ENCODE data around the gene TTC4. TPM values are rescaled to one million over a fixed set of nuclear protein-coding genes. Genes with fewer than 3 reads are reported as not detected.

TTC4 gene
- total RNA-seq, 2 donors from 2014 or later, result 23.1 to 28.3 TPM

DNA sequence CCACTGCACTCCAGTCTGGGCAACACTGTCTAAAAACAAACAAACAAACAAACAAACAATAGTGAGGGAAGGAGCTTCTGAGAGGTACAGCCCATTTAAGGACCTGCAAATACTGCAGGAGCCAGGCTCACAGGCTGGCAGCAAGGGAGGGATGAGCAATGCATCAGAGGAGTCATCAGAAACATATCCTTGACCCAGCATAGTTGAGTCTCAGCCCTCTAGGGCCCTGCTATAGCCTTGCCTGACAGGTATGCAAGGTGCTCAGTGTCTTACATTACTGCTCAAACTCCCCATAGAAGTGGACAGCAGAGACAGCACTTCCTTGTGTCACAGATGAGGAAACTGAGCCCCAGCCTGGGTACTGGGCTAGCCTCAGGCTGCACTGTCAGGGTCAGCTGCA is 7.3 kb upstream of the TTC4 start:
- no peak overlapping the region for H3K27ac ChIP-seq (ENCODE audit: low read depth, low read length)
- peaks cover 41% of the 10 kb centered on the region for H3K27me3 Mint-ChIP-seq (ENCODE audit: insufficient read depth)
- H3K4me1 ChIP-seq (ENCODE audit: control insufficient read depth, insufficient read depth, low read length), result no peaks in the 10 kb centered on the region
- H3K4me3 Mint-ChIP-seq, result no peak overlapping the region
- no peak overlapping the region for H3K27ac Mint-ChIP-seq
- no peak overlapping the region for H3K9ac ChIP-seq (ENCODE audit: extremely low read depth, low read length, poor library complexity, severe bottlenecking)
- no peak for TF ChIP-seq CTCF (conservative IDR thresholded peaks at IDR 0.05)
- H3K27me3 ChIP-seq (ENCODE audit: control insufficient read depth, insufficient read depth, low read length, poor library complexity, severe bottlenecking), result peaks cover 84% of the 10 kb centered on the region
- no peak for DNase-seq
- no peaks in the 10 kb centered on the region for H3K9me3 ChIP-seq (ENCODE audit: control insufficient read depth, low read length)
- no peaks in the 10 kb centered on the region for H3K9me3 Mint-ChIP-seq
- no peaks in the 10 kb centered on the region for H3K36me3 ChIP-seq (ENCODE audit: control insufficient read depth, insufficient read depth, low read length)
- no peaks in the 10 kb centered on the region for H3K36me3 Mint-ChIP-seq (ENCODE audit: low read depth)
- peaks cover 9% of the 10 kb centered on the region for H3K4me1 Mint-ChIP-seq
- no peak overlapping the region for H3K4me3 ChIP-seq (ENCODE audit: low read length)

DNA sequence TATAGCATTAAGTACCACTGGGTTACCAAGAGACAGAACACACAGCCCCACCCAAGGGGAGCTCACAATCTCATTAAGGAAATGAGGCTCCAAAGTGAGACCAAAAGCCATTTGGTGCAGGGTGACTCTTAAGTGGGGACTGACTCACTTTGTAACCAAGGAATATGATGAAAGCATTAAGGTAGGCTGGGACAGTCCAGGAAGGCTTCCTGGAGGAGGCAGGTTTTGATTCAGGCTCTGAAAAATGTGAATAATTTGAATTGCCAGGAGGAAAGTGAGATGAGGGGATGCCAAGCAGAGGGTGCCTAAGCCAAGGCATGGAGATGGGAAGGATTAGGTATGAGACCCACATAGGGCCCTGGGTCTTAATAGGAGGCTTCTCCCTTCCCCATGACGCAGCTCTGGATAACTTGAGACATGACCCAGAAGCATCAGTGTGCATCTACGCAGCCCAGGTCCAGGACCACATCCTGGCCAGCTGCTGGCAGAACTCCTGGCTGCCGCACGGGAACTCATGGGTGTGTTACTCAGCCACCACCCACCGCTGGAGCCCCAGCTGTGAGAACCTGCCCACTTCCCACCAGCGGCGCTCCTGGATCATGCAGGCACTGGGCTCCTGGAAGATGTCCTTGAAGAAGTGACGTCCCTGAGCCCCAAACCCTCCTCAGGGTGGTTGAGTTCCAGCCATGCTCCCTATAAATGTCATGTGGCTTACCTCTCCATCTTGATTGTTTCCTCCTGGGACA is 5.9 kb upstream of the TTC4 start:
- DNase-seq, result no peak
- peaks cover 9% of the 10 kb centered on the region for H3K4me1 Mint-ChIP-seq
- WGBS, 2 experiments (ENCODE audit: insufficient coverage in 1 of 2, insufficient read length in 1 of 2), result 83 to 87% methylated on average over 8 of the region's 8 CpGs
- Histone ChIP-seq H3K27me3 (ENCODE audit: control insufficient read depth, insufficient read depth, low read length, poor library complexity, severe bottlenecking) (peaks cover 80% of the 10 kb centered on the region), H3K4me3 (ENCODE audit: low read length) (no peak overlapping the region), H3K9me3 (ENCODE audit: control insufficient read depth, low read length) (no peaks in the 10 kb centered on the region), H3K4me1 (ENCODE audit: control insufficient read depth, insufficient read depth, low read length) (no peaks in the 10 kb centered on the region), H3K9ac (ENCODE audit: extremely low read depth, low read length, poor library complexity, severe bottlenecking) (no peak overlapping the region), H3K36me3 (ENCODE audit: control insufficient read depth, insufficient read depth, low read length) (no peaks in the 10 kb centered on the region), H3K27ac (ENCODE audit: low read depth, low read length) (no peak overlapping the region)
- peaks cover 42% of the 10 kb centered on the region for H3K27me3 Mint-ChIP-seq (ENCODE audit: insufficient read depth)
- H3K27ac Mint-ChIP-seq, result no peak overlapping the region
- H3K4me3 Mint-ChIP-seq, result no peak overlapping the region
- TF ChIP-seq CTCF (conservative IDR thresholded peaks at IDR 0.05), result no peak
- no peaks in the 10 kb centered on the region for H3K9me3 Mint-ChIP-seq
- no peaks in the 10 kb centered on the region for H3K36me3 Mint-ChIP-seq (ENCODE audit: low read depth)

- Histone ChIP-seq H3K27me3 (ENCODE audit: control insufficient read depth, insufficient read depth, low read length, poor library complexity, severe bottlenecking) (peaks cover 80% of the 10 kb centered on the region), H3K9me3 (ENCODE audit: control insufficient read depth, low read length) (no peaks in the 10 kb centered on the region), H3K9ac (ENCODE audit: extremely low read depth, low read length, poor library complexity, severe bottlenecking) (no peak overlapping the region), H3K4me1 (ENCODE audit: control insufficient read depth, insufficient read depth, low read length) (no peaks in the 10 kb centered on the region), H3K4me3 (ENCODE audit: low read length) (no peak overlapping the region), H3K36me3 (ENCODE audit: control insufficient read depth, insufficient read depth, low read length) (no peaks in the 10 kb centered on the region), H3K27ac (ENCODE audit: low read depth, low read length) (no peak overlapping the region)
- H3K36me3 Mint-ChIP-seq (ENCODE audit: low read depth), result no peaks in the 10 kb centered on the region
- H3K4me3 Mint-ChIP-seq, result no peak overlapping the region
- peaks cover 42% of the 10 kb centered on the region for H3K27me3 Mint-ChIP-seq (ENCODE audit: insufficient read depth)
- WGBS, 2 experiments (ENCODE audit: insufficient coverage in 1 of 2, insufficient read length in 1 of 2), result 86% methylated on average over 3 of the region's 3 CpGs; no CpG with 5 or more reads in 1 of the 2 experiments
- H3K27ac Mint-ChIP-seq, result no peak overlapping the region
- H3K9me3 Mint-ChIP-seq, result no peaks in the 10 kb centered on the region
- no peak for DNase-seq
- H3K4me1 Mint-ChIP-seq, result peaks cover 12% of the 10 kb centered on the region
- no peak for TF ChIP-seq CTCF (conservative IDR thresholded peaks at IDR 0.05)
These were observed 5.2 kb upstream of the TTC4 start for GRCh38 chr1:54710434-54710833.

Data from endodermal cell (in vitro differentiated cells).